PC-3 (cell line): Measurements from ENCODE around the gene XIST. TPM values are rescaled to one million over a fixed set of nuclear protein-coding genes. Genes with fewer than 3 reads are reported as not detected.
"Not testable (repeated sequence)": the region's sequence is repeated elsewhere in the genome, so short reads cannot be mapped to it uniquely, and the experiment has no call there.

Source experiments
- ATAC-seq: fragments of 200-7000 bp; cut with Tn5 transposase; 2 replicates; pipeline ENCODE4 v1.9.1; 2020; ENCODE audit warnings: mild to moderate bottlenecking, moderate library complexity
- BruUV-seq: library from RNA; stranded (reverse); fragments of 400-500 nt; replicated peaks from 2 replicates; lab custom pipeline; 2021; lab: Mats Ljungman, UMichigan
- CTCF ChIA-PET: fragments of 300-600 bp; sonication (Branson Sonifier 250); formaldehyde crosslinking; loops from one replicate; lab custom pipeline; 2022; ENCODE audit warnings: antibody characterized with exemption; lab: Charles Lee
- POLR2A ChIA-PET: fragments of 300-600 bp; sonication (Branson Sonifier 250); formaldehyde crosslinking; loops from one replicate; lab custom pipeline; 2022; ENCODE audit warnings: antibody characterized with exemption; ENCODE audit not compliant: unreplicated experiment; lab: Charles Lee
- DNase-seq: peaks from one replicate; pipeline ENCODE4 v3.0.0-alpha.2; 2015
- H2AFZ ChIP-seq: fragments of 300-600 bp; sonication (generic); 2 replicates; pipeline ENCODE4 v1.6.0; 2016; ENCODE audit warnings: antibody characterized with exemption, low read length
- H3F3A ChIP-seq: fragments of 300-600 bp; sonication (generic); one replicate; pipeline ENCODE4 v1.6.0; 2017; ENCODE audit warnings: antibody characterized with exemption, low read length, control low read depth, mild to moderate bottlenecking; ENCODE audit not compliant: unreplicated experiment
- H3K27ac ChIP-seq: fragments of 300-600 bp; sonication (generic); 2 replicates; pipeline ENCODE4 v1.5.1; 2016; ENCODE audit warnings: mild to moderate bottlenecking, low read length
- H3K27me3 ChIP-seq: fragments of 300-600 bp; sonication (generic); 2 replicates; pipeline ENCODE4 v1.6.1; 2016; ENCODE audit warnings: low read length, mixed read lengths
- H3K36me3 ChIP-seq: fragments of 300-600 bp; sonication (generic); 2 replicates; pipeline ENCODE4 v1.6.1; 2016; ENCODE audit warnings: low read depth, mixed run types, low read length, mixed read lengths
- H3K4me1 ChIP-seq: fragments of 300-600 bp; sonication (generic); 2 replicates; pipeline ENCODE4 v1.5.1; 2016; ENCODE audit warnings: low read length; ENCODE audit not compliant: insufficient read depth
- H3K4me2 ChIP-seq: fragments of 300-600 bp; sonication (generic); 2 replicates; pipeline ENCODE4 v1.6.0; 2016; ENCODE audit warnings: low read length
- H3K4me3 ChIP-seq: fragments of 300-600 bp; sonication (generic); 2 replicates; pipeline ENCODE4 v1.5.1; 2016; ENCODE audit warnings: mild to moderate bottlenecking, low read length, mixed read lengths
- H3K79me2 ChIP-seq: fragments of 300-600 bp; sonication (generic); 2 replicates; pipeline ENCODE4 v1.6.1; 2017; ENCODE audit warnings: low read length, mixed read lengths
- H3K9ac ChIP-seq: fragments of 300-600 bp; sonication (generic); 2 replicates; pipeline ENCODE4 v1.6.0; 2016; ENCODE audit warnings: mild to moderate bottlenecking, low read length
- H3K9me2 ChIP-seq: fragments of 300-600 bp; sonication (generic); replicated peaks from 2 replicates; pipeline ENCODE4 v1.6.1; 2016; ENCODE audit warnings: mixed run types, low read length, mixed read lengths
- H3K9me3 ChIP-seq: fragments of 300-600 bp; sonication (generic); 2 replicates; pipeline ENCODE4 v1.6.1; 2016; ENCODE audit warnings: low read length, mixed read lengths
- H4K20me1 ChIP-seq: fragments of 300-600 bp; sonication (generic); 2 replicates; pipeline ENCODE4 v1.6.1; 2016; ENCODE audit warnings: low read length, mixed read lengths
- EZH2 ChIP-seq: fragments of 300-600 bp; sonication (generic); IDR thresholded peaks from one replicate; pipeline ENCODE4 v1.6.1; 2017; ENCODE audit warnings: antibody characterized with exemption, mild to moderate bottlenecking, low read length; ENCODE audit not compliant: unreplicated experiment
- EZH2phosphoT487 ChIP-seq: fragments of 300-600 bp; sonication (generic); IDR thresholded peaks from 2 replicates; pipeline ENCODE4 v1.6.1; 2018; ENCODE audit warnings: mild to moderate bottlenecking, antibody characterized with exemption, low read length, borderline replicate concordance
- intact Hi-C: fragments of 100-400 bp; cut with micrococcal nuclease; formaldehyde crosslinking; loops from 2 replicates; pipeline ENCODE4 v1.9.0; 2023
- total RNA-seq: library from RNA; depleted of rRNA; stranded (reverse); fragments of >200 nt; gene quantifications from 2 replicates; pipeline ENCODE4 v1.2.3, GENCODE V29; 2014
- TF ChIP-seq, protein P1 (sequence below): fragments of 300-600 bp; sonication (generic); conservative IDR thresholded peaks from 2 replicates; pipeline ENCODE4 v1.5.1; 2017; ENCODE audit warnings: antibody characterized with exemption, low read depth, mild to moderate bottlenecking, low read length

The XIST gene
- total RNA-seq, 1 experiment from 2014 or later = not detected

DNA sequence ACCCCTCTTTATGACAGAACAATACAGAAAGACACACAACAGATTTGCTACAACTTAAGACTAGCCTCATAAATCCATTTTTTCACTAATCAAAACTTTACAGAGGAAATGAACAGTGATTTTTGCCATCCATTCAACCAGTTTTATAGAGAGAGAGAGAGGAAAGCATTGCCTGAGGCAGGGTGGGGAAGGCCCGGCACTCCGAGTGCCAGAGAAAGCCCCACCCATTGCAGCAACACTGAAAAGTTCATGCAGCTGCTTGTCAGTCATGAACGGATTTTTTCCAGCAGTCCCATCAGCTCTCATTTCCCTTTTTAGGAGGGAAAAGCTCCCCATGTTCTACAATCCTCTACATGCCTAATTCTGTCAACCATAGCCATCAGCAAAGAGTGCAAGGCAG is 52.6 kb downstream of the XIST start:
- H3K4me1 ChIP-seq = no peaks in the 10 kb centered on the region
- POLR2A ChIA-PET = no interaction called here
- CTCF ChIA-PET = no interaction called here
- no peak overlapping the region for H3K9ac ChIP-seq
- no peaks in the 10 kb centered on the region for H3F3A ChIP-seq
- DNase-seq = no peak
- H3K4me3 ChIP-seq = no peak overlapping the region
- no peaks in the 10 kb centered on the region for H3K9me3 ChIP-seq
- H3K9me2 ChIP-seq = no peaks in the 10 kb centered on the region
- no peaks in the 10 kb centered on the region for H3K79me2 ChIP-seq
- no peaks in the 10 kb centered on the region for H3K36me3 ChIP-seq
- intact Hi-C loops = no loop called here
- TF ChIP-seq EZH2phosphoT487 = no peak
- TF ChIP-seq, protein P1, sequence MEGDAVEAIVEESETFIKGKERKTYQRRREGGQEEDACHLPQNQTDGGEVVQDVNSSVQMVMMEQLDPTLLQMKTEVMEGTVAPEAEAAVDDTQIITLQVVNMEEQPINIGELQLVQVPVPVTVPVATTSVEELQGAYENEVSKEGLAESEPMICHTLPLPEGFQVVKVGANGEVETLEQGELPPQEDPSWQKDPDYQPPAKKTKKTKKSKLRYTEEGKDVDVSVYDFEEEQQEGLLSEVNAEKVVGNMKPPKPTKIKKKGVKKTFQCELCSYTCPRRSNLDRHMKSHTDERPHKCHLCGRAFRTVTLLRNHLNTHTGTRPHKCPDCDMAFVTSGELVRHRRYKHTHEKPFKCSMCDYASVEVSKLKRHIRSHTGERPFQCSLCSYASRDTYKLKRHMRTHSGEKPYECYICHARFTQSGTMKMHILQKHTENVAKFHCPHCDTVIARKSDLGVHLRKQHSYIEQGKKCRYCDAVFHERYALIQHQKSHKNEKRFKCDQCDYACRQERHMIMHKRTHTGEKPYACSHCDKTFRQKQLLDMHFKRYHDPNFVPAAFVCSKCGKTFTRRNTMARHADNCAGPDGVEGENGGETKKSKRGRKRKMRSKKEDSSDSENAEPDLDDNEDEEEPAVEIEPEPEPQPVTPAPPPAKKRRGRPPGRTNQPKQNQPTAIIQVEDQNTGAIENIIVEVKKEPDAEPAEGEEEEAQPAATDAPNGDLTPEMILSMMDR = no peak
- no peak for TF ChIP-seq EZH2
- H3K4me2 ChIP-seq = no peak overlapping the region
- no peak overlapping the region for H3K27ac ChIP-seq
- H3K27me3 ChIP-seq = no peaks in the 10 kb centered on the region
- no TSS peak for BruUV-seq
- no peaks in the 10 kb centered on the region for H4K20me1 ChIP-seq
- no peak for ATAC-seq
- no peak overlapping the region for H2AFZ ChIP-seq

DNA sequence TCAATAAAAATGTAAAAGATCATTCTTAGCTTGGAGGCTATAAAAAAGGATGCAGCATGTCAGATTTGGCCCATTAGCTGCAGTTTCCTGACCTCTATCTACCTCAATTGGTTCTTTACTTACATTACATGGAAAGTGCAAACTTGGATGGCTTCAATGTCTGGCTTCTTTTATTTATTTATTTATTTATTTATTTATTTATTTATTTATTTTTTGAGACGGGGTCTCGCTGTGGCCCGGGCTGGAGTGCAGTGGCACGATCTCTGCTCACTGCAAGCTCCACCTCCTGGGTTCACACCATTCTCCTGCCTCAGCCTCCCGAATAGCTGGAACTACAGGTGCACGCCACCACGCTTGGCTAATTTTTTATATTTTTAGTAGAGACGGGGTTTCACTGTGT is 60.0 kb downstream of the XIST start:
- H3K9me2 ChIP-seq, H4K20me1 ChIP-seq, H3K4me2 ChIP-seq, POLR2A ChIA-PET, H3K4me3 ChIP-seq, H3F3A ChIP-seq, H3K4me1 ChIP-seq, ATAC-seq, H3K27me3 ChIP-seq, CTCF ChIA-PET, H2AFZ ChIP-seq, H3K27ac ChIP-seq, H3K36me3 ChIP-seq, H3K79me2 ChIP-seq, H3K9me3 ChIP-seq, intact Hi-C loops, BruUV-seq, H3K9ac ChIP-seq, DNase-seq: not testable (repeated sequence)

DNA sequence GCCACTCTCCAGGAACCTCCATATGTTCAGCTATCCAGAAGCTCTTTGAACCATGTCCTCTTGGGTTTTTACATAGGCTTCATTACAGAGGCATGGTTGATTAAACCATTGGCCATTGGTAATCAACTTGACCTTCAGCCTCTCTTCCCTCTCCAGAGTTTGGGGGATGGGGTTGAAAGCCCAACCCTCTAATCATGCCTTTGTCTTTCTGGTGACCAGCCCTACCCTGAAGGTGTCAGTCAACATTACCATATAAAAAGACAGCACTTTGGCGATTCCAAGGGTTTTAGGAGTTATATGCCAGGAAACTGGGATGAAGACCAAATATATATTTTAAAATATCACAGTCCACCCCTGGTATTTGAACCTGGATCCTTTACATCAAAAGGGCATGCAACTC is 67.0 kb downstream of the XIST start:
- no peaks in the 10 kb centered on the region for H3K27me3 ChIP-seq
- H3F3A ChIP-seq = no peaks in the 10 kb centered on the region
- intact Hi-C loops = no loop called here
- no peaks in the 10 kb centered on the region for H3K79me2 ChIP-seq
- H3K4me2 ChIP-seq = no peak overlapping the region
- CTCF ChIA-PET = no interaction called here
- H3K27ac ChIP-seq = no peak overlapping the region
- H2AFZ ChIP-seq = no peak overlapping the region
- BruUV-seq = no TSS peak
- no peaks in the 10 kb centered on the region for H3K36me3 ChIP-seq
- no peaks in the 10 kb centered on the region for H3K4me1 ChIP-seq
- no peaks in the 10 kb centered on the region for H4K20me1 ChIP-seq
- ATAC-seq (no peak), DNase-seq (no peak)
- H3K9ac ChIP-seq = no peak overlapping the region
- POLR2A ChIA-PET = no interaction called here
- no peaks in the 10 kb centered on the region for H3K9me2 ChIP-seq
- H3K4me3 ChIP-seq = no peak overlapping the region
- TF ChIP-seq EZH2phosphoT487 (no peak), EZH2 (no peak)
- TF ChIP-seq, protein P1 = no peak
- no peaks in the 10 kb centered on the region for H3K9me3 ChIP-seq
